A549 treated with Mapracorat at 1 μM for 4 hours (cell line): ENCODE measurements around the gene AHI1. TPM values are rescaled to one million over a fixed set of nuclear protein-coding genes. Genes with fewer than 3 reads are reported as not detected.

Experiments
- total RNA-seq: library from RNA; stranded (reverse); fragments of 200-300 nt; extraction: Qiagen RNA extraction; gene quantifications from 5 replicates; pipeline ENCODE4 v1.2.3, GENCODE V29; 2022

AHI1 gene
- total RNA-seq, result 6.4 to 11.2 TPM (median 8.8 TPM) in 5 replicates

DNA sequence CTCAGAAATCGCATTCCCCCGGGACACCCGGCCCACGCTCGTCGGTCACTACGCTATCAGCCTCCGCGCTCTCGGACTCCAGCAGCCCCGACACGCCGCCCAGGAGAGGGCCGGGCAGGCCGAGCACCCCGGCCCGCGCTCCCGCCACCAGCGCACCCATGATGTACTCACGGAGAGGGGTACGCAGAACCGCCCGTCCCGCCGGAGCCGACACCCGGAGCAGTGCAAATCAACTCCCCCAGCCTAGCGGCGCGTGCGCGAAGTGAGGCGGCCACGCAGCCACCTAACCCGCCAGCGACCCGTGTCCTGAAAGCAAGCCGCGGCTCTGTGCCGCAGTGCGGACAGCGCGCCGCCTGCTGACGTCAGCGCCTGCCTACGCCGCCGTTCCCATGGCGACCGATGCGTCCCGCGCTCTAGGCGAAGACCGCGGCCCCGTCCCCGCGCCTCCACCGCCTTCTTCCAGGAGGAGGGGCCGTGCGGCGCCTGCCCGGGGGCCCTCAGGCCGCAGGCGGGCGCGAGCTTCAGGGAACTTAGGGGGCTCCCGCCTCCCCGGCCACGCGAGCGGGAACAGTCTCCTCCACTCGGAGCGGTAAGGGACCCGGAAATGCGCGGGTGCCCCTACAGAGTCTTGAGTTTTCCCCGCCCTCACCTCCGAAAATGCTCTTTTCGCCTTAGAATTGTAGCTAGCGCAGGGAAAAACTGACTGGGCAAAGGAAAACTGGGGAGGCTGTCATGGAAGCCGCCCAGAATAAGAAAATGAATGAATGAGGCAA, at the start of gene AHI1:
AHI1 (minus strand) TSS at position 329 of the 773 bp plus-strand sequence. CDS start 5,503 bp downstream, outside the sequence.

